Liver (tissue), 9 donors: ENCODE results near the gene CBFA2T3. TPM values are rescaled to one million over a fixed set of nuclear protein-coding genes. Genes with fewer than 3 reads are reported as not detected.

Experiments used
- DNase-seq: peaks from one replicate; pipeline ENCODE4 v3.0.0-alpha.2; 2017; ENCODE audit warnings: low spot score
- H3K27ac ChIP-seq, 2 donors: one replicate each; pipeline ENCODE4 v1.7.0; 2013; ENCODE audit warnings: inconsistent platforms in 2 of 2, low read length in 2 of 2, control low read depth in 1 of 2, low read depth in 1 of 2, mild to moderate bottlenecking in 1 of 2
- H3K27me3 ChIP-seq, 4 donors: one replicate each; pipeline versions ENCODE4 v1.6.1 to v1.7.0; 2013; ENCODE audit warnings: low read length in 3 of 4, inconsistent platforms in 1 of 4, mild to moderate bottlenecking in 1 of 4, moderate library complexity in 1 of 4; ENCODE audit not compliant: control insufficient read depth in 4 of 4, insufficient read depth in 4 of 4
- H3K36me3 ChIP-seq, 4 donors: one replicate each; pipeline versions ENCODE4 v1.6.1 to v1.7.0; 2013; ENCODE audit warnings: low read length in 3 of 4, mild to moderate bottlenecking in 3 of 4, low read depth in 1 of 4, moderate library complexity in 1 of 4; ENCODE audit not compliant: control insufficient read depth in 4 of 4, insufficient read depth in 3 of 4
- H3K4me1 ChIP-seq, 4 donors: one replicate each; pipeline versions ENCODE4 v1.6.1 to v1.7.0; 2013; ENCODE audit warnings: low read length in 3 of 4, mild to moderate bottlenecking in 3 of 4, moderate library complexity in 1 of 4; ENCODE audit not compliant: control insufficient read depth in 4 of 4, insufficient read depth in 4 of 4
- H3K4me3 ChIP-seq, 3 donors: one replicate each; pipeline versions ENCODE4 v1.6.1 to v1.7.0; 2013; ENCODE audit warnings: low read length in 3 of 3, control low read depth in 1 of 3, low read depth in 1 of 3, mild to moderate bottlenecking in 1 of 3
- H3K9ac ChIP-seq, 2 donors: one replicate each; pipeline ENCODE4 v1.7.0; 2013; ENCODE audit warnings: low read length in 2 of 2, mild to moderate bottlenecking in 2 of 2, moderate library complexity in 2 of 2, control low read depth in 1 of 2, low read depth in 1 of 2
- H3K9me3 ChIP-seq, 4 donors: one replicate each; pipeline versions ENCODE4 v1.6.1 to v1.7.0; 2013; ENCODE audit warnings: low read length in 3 of 4; ENCODE audit not compliant: control insufficient read depth in 4 of 4
- EGR1 ChIP-seq, 2 donors: IDR thresholded peaks; 2 replicates each; pipeline ENCODE4 v1.6.1; 2016 to 2018; ENCODE audit warnings: antibody characterized with exemption in 2 of 2, low read depth in 2 of 2
- FOXA1 ChIP-seq: IDR thresholded peaks from 2 replicates; pipeline ENCODE4 v1.6.1; 2016; ENCODE audit warnings: antibody characterized with exemption
- FOXA2 ChIP-seq: IDR thresholded peaks from 2 replicates; pipeline ENCODE4 v1.6.1; 2016; ENCODE audit warnings: antibody characterized with exemption
- GABPA ChIP-seq, 2 donors: IDR thresholded peaks in 1 of 2; conservative IDR thresholded peaks in 1 of 2; 2 replicates each; pipeline ENCODE4 v1.6.1; 2016; ENCODE audit warnings: antibody characterized with exemption in 2 of 2, mild to moderate bottlenecking in 1 of 2, moderate library complexity in 1 of 2
- JUND ChIP-seq, 2 donors: IDR thresholded peaks; 2 replicates each; pipeline ENCODE4 v1.6.1; 2016; ENCODE audit warnings: antibody characterized with exemption in 2 of 2
- NR2F2 ChIP-seq: IDR thresholded peaks from 2 replicates; pipeline ENCODE4 v1.6.1; 2016; ENCODE audit warnings: antibody characterized with exemption
- RAD21 ChIP-seq, 2 donors: IDR thresholded peaks; 2 replicates each; pipeline ENCODE4 v1.6.1; 2016; ENCODE audit warnings: antibody characterized with exemption in 2 of 2, mild to moderate bottlenecking in 2 of 2
- RXRA ChIP-seq, 2 donors: IDR thresholded peaks; 2 replicates each; pipeline ENCODE4 v1.6.1; 2017 to 2018; ENCODE audit warnings: antibody characterized with exemption in 2 of 2, mild to moderate bottlenecking in 1 of 2
- SP1 ChIP-seq: IDR thresholded peaks from 2 replicates; pipeline ENCODE4 v1.6.1; 2018; ENCODE audit warnings: antibody characterized with exemption, mild to moderate bottlenecking
- TAF1 ChIP-seq: conservative IDR thresholded peaks from 2 replicates; pipeline ENCODE4 v1.6.1; 2016; ENCODE audit warnings: antibody characterized with exemption, mild to moderate bottlenecking
- YY1 ChIP-seq: IDR thresholded peaks from 2 replicates; pipeline ENCODE4 v1.6.1; 2016; ENCODE audit warnings: antibody characterized with exemption, mild to moderate bottlenecking
- WGBS: extraction: QIAGEN DNeasy Blood & Tissue Kit; methylation state at CpG from one replicate; pipeline ENCODE4 v1.1.7; 2013; 5-methylcytosine and 5-hydroxymethylcytosine counted together
- polyA plus RNA-seq, 2 donors: library from polyadenylated mRNA; stranded (reverse) in 1 of 2; unstranded in 1 of 2; fragments of 200-250 nt in 1 of 2; fragments of >200 nt in 1 of 2; fragmentation: Nextera tagmentation in 1 of 2; extraction: Ambion mirVana in 1 of 2; gene quantifications; one replicate each; pipeline versions ENCODE4 v1.2.1 to v1.2.3, GENCODE V29; 2013 to 2015
- total RNA-seq, 2 donors: library from RNA; depleted of rRNA; stranded (reverse); fragments of >200 nt; gene quantifications; one replicate each; pipeline ENCODE4 v1.2.3, GENCODE V29; 2014
- TF ChIP-seq, protein P1 (sequence below): IDR thresholded peaks from 2 replicates; pipeline ENCODE4 v1.6.1; 2016; ENCODE audit warnings: antibody characterized with exemption
- TF ChIP-seq, protein P2 (sequence below): fragments of 150-350 bp; IDR thresholded peaks from 2 replicates; pipeline ENCODE4 v1.5.1; 2017; ENCODE audit warnings: improper control_type of control experiment, low read depth, low read length; ENCODE audit not compliant: missing input control
- TF ChIP-seq, protein P3 (sequence below): IDR thresholded peaks from 2 replicates; pipeline ENCODE4 v1.6.1; 2016; ENCODE audit warnings: antibody characterized with exemption
- TF ChIP-seq, protein P4 (sequence below): IDR thresholded peaks from 2 replicates; pipeline ENCODE4 v1.6.1; 2016; ENCODE audit warnings: antibody characterized with exemption, mild to moderate bottlenecking
- TF ChIP-seq, protein P5 (sequence below): IDR thresholded peaks from 2 replicates; pipeline ENCODE4 v1.6.1; 2016; ENCODE audit warnings: antibody characterized with exemption
- donor health status: healthy.
- donor health status: healthy.
- donor health status: healthy.
- donor health status: healthy.
- donor health status: healthy.

CBFA2T3 gene
- total and polyA plus RNA-seq, 4 donors, result 1.4 to 4.5 (median 3.1) TPM

DNA sequence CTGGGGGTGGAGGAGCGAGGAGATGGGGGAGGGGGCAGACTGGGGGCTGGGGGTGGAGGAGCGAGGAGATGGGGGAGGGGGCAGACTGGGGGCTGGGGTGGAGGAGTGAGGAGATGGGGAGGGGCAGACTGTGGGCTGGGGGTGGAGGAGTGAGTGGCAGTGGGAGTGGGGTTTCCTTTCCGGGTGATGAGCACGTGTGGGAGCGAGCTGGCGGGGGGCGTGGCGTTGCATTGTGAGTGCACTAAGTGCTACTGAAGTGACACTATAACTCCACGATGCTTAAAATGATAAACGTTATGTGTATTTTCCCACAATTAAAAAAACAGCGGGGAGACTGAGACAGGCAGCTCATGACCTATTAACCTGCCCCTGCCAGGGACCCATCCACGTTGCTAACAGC, 46.3 kb downstream of the CBFA2T3 start:
- Histone ChIP-seq H3K9ac (no peak overlapping the region), H3K27me3 (no peaks in the 10 kb centered on the region), H3K27ac (no peak overlapping the region), H3K36me3 (no peaks in the 10 kb centered on the region), H3K4me3 (no peak overlapping the region), H3K9me3 (no peaks in the 10 kb centered on the region), H3K4me1 (peaks cover 2 to 16% (median 6%) of the 10 kb centered on the region in 4 donors)
- no peak for DNase-seq
- 81% methylated on average over 12 of the region's 12 CpGs for WGBS
- no peak for TF ChIP-seq JUND (IDR thresholded peaks at IDR 0.05)
- TF ChIP-seq, protein P1, sequence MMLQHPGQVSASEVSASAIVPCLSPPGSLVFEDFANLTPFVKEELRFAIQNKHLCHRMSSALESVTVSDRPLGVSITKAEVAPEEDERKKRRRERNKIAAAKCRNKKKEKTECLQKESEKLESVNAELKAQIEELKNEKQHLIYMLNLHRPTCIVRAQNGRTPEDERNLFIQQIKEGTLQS, result no peak
- TF ChIP-seq, protein P2, sequence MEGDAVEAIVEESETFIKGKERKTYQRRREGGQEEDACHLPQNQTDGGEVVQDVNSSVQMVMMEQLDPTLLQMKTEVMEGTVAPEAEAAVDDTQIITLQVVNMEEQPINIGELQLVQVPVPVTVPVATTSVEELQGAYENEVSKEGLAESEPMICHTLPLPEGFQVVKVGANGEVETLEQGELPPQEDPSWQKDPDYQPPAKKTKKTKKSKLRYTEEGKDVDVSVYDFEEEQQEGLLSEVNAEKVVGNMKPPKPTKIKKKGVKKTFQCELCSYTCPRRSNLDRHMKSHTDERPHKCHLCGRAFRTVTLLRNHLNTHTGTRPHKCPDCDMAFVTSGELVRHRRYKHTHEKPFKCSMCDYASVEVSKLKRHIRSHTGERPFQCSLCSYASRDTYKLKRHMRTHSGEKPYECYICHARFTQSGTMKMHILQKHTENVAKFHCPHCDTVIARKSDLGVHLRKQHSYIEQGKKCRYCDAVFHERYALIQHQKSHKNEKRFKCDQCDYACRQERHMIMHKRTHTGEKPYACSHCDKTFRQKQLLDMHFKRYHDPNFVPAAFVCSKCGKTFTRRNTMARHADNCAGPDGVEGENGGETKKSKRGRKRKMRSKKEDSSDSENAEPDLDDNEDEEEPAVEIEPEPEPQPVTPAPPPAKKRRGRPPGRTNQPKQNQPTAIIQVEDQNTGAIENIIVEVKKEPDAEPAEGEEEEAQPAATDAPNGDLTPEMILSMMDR, result no peak
- TF ChIP-seq, protein P3, sequence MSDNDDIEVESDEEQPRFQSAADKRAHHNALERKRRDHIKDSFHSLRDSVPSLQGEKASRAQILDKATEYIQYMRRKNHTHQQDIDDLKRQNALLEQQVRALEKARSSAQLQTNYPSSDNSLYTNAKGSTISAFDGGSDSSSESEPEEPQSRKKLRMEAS, result no peak
- no peak for TF ChIP-seq FOXA1
- TF ChIP-seq SP1, result no peak

DNA sequence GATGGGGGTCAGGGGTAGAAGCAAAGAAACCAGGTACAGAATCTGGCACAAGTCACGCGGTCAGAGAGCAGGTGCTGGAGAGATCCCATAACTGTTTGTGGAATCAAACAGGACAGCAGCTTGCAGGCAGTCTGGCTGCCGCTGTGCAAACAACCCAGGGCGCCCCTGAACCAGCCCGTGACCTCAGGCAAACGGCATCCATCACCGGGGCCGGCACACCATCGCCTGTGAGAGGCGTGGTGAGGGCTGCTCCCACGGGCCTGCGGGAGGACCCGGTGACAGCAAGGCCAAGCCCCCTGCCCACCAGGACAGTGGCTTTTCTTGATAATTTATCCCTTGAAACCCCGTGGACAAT, 47.9 kb downstream of the CBFA2T3 start:
- no peak overlapping the region for H3K4me3 ChIP-seq
- 36% methylated on average over 14 of the region's 14 CpGs for WGBS
- no peak overlapping the region for H3K9ac ChIP-seq
- TF ChIP-seq FOXA1, result no peak
- TF ChIP-seq SP1, result no peak
- TF ChIP-seq, protein P4, sequence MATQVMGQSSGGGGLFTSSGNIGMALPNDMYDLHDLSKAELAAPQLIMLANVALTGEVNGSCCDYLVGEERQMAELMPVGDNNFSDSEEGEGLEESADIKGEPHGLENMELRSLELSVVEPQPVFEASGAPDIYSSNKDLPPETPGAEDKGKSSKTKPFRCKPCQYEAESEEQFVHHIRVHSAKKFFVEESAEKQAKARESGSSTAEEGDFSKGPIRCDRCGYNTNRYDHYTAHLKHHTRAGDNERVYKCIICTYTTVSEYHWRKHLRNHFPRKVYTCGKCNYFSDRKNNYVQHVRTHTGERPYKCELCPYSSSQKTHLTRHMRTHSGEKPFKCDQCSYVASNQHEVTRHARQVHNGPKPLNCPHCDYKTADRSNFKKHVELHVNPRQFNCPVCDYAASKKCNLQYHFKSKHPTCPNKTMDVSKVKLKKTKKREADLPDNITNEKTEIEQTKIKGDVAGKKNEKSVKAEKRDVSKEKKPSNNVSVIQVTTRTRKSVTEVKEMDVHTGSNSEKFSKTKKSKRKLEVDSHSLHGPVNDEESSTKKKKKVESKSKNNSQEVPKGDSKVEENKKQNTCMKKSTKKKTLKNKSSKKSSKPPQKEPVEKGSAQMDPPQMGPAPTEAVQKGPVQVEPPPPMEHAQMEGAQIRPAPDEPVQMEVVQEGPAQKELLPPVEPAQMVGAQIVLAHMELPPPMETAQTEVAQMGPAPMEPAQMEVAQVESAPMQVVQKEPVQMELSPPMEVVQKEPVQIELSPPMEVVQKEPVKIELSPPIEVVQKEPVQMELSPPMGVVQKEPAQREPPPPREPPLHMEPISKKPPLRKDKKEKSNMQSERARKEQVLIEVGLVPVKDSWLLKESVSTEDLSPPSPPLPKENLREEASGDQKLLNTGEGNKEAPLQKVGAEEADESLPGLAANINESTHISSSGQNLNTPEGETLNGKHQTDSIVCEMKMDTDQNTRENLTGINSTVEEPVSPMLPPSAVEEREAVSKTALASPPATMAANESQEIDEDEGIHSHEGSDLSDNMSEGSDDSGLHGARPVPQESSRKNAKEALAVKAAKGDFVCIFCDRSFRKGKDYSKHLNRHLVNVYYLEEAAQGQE, result no peak
- TF ChIP-seq, protein P3, result no peak
- TF ChIP-seq YY1, result no peak
- TF ChIP-seq TAF1, result no peak
- TF ChIP-seq RAD21 (IDR thresholded peaks at IDR 0.05), result no peak
- TF ChIP-seq RXRA (IDR thresholded peaks at IDR 0.05), result no peak
- no peak for TF ChIP-seq GABPA (IDR thresholded peaks at IDR 0.05 in 1 of 2, conservative IDR thresholded peaks at IDR 0.05 in 1 of 2)
- no peak for TF ChIP-seq NR2F2
- TF ChIP-seq, protein P1, result no peak
- no peak for TF ChIP-seq FOXA2
- no peak for TF ChIP-seq EGR1 (IDR thresholded peaks at IDR 0.05; ENCODE audit: low read depth in 2 of 2)
- TF ChIP-seq, protein P5, sequence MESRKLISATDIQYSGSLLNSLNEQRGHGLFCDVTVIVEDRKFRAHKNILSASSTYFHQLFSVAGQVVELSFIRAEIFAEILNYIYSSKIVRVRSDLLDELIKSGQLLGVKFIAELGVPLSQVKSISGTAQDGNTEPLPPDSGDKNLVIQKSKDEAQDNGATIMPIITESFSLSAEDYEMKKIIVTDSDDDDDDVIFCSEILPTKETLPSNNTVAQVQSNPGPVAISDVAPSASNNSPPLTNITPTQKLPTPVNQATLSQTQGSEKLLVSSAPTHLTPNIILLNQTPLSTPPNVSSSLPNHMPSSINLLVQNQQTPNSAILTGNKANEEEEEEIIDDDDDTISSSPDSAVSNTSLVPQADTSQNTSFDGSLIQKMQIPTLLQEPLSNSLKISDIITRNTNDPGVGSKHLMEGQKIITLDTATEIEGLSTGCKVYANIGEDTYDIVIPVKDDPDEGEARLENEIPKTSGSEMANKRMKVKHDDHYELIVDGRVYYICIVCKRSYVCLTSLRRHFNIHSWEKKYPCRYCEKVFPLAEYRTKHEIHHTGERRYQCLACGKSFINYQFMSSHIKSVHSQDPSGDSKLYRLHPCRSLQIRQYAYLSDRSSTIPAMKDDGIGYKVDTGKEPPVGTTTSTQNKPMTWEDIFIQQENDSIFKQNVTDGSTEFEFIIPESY, result no peak
- no peak for DNase-seq
- no peaks in the 10 kb centered on the region for H3K36me3 ChIP-seq
- H3K4me1 ChIP-seq, result peaks cover 2 to 16% (median 5%) of the 10 kb centered on the region in 4 donors
- H3K27ac ChIP-seq, result no peak overlapping the region
- no peaks in the 10 kb centered on the region for H3K27me3 ChIP-seq
- H3K9me3 ChIP-seq, result no peaks in the 10 kb centered on the region
